ENCODE measurements around the gene BTBD6.

DNA sequence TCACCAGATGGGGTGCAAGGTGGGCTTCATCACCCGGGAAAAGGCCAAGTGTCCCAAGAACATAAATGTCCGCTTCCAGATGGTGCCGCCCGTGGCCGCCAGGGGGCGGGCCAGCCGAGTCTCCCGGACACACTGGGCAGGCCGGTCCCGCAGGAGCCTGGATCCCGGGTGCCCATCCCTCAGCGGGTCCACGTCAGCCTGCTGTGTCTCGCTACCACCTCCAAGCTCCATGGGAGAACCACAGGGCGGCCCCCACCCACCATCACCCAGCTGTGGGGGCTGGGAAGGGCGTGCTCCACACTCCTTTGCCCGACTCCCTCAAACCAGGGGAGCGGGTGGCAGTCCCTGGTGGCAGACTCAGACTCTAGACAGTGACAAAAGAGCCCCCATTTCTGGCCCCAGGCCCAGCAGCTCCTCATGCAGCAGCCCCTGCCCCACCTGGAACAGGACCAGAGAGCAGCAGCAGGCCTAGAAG is 45.2 kb upstream of the BTBD6 start:
- TF ChIP-seq, protein P1, sequence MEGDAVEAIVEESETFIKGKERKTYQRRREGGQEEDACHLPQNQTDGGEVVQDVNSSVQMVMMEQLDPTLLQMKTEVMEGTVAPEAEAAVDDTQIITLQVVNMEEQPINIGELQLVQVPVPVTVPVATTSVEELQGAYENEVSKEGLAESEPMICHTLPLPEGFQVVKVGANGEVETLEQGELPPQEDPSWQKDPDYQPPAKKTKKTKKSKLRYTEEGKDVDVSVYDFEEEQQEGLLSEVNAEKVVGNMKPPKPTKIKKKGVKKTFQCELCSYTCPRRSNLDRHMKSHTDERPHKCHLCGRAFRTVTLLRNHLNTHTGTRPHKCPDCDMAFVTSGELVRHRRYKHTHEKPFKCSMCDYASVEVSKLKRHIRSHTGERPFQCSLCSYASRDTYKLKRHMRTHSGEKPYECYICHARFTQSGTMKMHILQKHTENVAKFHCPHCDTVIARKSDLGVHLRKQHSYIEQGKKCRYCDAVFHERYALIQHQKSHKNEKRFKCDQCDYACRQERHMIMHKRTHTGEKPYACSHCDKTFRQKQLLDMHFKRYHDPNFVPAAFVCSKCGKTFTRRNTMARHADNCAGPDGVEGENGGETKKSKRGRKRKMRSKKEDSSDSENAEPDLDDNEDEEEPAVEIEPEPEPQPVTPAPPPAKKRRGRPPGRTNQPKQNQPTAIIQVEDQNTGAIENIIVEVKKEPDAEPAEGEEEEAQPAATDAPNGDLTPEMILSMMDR (IDR thresholded peaks at IDR 0.05 in 4 of 5, conservative IDR thresholded peaks at IDR 0.05 in 1 of 5): peak; percentile 83 to 97 (median 95)
- no peak for TF ChIP-seq POLR2A (IDR thresholded peaks at IDR 0.05)
